ENCODE results near the gene CYP20A1. TPM values are rescaled to one million over a fixed set of nuclear protein-coding genes. Genes with fewer than 3 reads are reported as not detected.
A peak's percentile ranks its signal among the peaks of the same experiment; 100 is the strongest.
"Not testable (repeated sequence)": the region's sequence is repeated elsewhere in the genome, so short reads cannot be mapped to it uniquely, and the experiment has no call there.

The CYP20A1 gene
- total RNA-seq, 1 experiment from 2014 or later, result 26.8 TPM

DNA sequence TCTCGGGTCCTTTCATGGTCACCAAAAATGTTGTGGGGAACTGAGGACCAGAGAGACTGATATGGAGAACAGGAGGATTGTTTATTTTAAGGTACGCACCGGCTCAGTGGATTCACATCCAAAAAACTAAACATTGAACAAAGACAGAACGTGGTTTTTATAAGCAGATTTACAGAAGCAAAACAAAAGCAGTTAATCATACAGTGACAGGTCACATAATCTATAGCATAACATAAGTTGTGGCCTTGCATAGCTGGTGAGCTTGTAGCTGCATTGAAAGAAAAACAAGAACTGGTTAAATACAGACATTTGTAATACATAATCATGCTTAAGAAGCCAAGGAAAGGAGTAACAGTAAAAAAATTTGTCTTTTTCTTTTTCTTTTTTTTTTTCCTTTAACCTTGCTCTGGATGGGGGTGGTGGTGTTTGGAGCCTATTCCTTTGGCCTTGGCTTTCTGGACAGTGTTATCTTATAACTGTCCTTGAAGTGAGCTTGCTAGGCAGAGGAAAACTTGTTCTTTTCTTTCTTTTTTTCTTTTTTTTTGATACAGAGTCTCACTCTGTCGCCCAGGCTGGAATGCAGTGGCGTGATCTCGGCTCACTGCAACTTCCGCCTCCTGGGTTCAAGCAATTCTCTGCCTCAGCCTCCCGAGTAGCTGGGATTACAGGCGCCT lies 14.7 kb downstream of the CYP20A1 start:
- DNase-seq (ENCODE audit: low read depth, low spot score); in situ Hi-C loops (cut with HindIII; ENCODE audit: low pct_unique_long_range_greater_than_20kb, low sequenced_read_pairs): not testable (repeated sequence)

DNA sequence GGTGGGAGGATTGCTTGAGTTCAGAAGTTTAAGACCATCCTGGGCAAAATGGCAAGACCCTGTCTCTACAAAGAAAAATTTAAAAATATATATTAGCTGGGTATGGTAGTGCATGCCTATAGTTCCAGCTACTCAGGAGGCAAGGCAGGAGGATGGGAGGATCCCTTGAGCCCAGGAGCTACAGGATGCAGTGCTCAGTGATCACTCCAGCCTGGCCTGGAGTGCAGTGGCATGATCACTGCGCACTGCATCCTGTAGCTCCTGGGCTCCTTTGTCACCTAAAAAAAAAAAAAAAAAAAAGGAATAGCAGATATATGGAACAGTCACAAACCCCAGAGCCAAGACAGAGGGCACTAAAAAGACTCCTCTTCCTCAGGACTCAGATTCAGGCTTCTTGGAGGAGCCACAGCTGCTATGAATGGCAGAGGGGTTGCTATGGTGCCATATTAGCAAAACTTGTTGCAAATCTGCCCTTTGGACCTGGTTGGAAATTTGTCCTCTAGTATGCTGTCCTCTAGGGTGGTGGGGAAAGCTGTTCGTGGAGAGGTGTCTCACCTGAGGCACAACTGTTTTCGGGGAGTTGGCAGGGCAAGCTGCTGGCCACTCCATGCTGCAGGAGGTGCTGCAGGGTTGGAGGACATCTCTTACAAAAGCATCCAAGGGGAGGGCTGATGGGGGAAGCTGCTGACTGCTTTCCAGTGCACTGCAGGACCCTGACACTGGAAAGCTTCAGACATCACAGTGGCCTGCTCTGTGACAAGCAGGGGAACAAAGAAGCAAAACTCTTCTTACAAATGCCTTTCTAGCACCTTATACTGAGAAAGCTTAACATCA lies 22.7 kb downstream of the CYP20A1 start:
- no peak for DNase-seq (ENCODE audit: low read depth, low spot score)
- in situ Hi-C loops (cut with HindIII; ENCODE audit: low pct_unique_long_range_greater_than_20kb, low sequenced_read_pairs), result no loop called here

DNA sequence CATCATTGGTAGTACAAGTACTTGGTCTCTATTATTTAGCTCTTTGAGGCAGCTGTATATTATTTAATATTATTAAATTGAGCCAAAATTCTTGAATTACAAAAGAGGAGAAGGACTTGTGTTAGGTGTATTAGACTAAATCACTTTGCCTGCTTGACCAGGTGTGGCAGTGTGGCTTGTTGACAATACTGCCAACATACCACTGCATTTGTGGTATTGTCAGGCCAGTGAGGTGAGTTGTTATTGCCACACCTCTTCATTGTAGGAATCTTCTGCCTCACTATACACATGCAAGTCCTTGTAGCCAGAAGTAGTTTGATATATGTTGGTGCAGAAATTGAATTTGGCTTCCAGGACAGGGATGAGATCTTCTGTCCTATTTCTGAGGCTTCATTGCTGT lies 40.5 kb downstream of the CYP20A1 start:
- no peak for DNase-seq (ENCODE audit: low read depth, low spot score)
- in situ Hi-C loops (cut with HindIII; ENCODE audit: low pct_unique_long_range_greater_than_20kb, low sequenced_read_pairs), result no loop called here

GRCh38 chr2:203280428-203281064 lies 41.7 kb downstream of the CYP20A1 start:
- no peak for DNase-seq (ENCODE audit: low read depth, low spot score)
- in situ Hi-C loops (cut with HindIII; ENCODE audit: low pct_unique_long_range_greater_than_20kb, low sequenced_read_pairs), result no loop called here

DNA sequence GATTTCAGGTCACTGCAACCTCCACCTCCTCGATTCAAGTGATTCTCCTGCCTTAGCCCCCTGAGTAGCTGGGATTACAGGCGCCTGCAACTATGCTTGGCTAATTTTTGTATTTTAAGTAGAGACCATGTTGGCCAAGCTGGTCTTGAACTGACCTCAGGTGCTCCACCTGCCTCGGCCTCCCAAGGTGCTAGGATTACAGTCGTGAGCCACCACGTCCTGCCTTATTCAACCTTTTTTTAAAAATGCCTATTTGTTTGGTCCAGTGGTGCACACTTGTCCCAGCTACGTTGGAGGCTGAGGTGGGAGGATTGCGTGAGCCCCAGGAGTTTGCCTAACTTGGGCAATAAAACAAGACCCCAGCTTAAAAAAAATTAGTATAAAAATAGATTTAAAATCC lies 43.3 kb downstream of the CYP20A1 start:
- in situ Hi-C loops (cut with HindIII; ENCODE audit: low pct_unique_long_range_greater_than_20kb, low sequenced_read_pairs), result no loop called here
- no peak for DNase-seq (ENCODE audit: low read depth, low spot score)

DNA sequence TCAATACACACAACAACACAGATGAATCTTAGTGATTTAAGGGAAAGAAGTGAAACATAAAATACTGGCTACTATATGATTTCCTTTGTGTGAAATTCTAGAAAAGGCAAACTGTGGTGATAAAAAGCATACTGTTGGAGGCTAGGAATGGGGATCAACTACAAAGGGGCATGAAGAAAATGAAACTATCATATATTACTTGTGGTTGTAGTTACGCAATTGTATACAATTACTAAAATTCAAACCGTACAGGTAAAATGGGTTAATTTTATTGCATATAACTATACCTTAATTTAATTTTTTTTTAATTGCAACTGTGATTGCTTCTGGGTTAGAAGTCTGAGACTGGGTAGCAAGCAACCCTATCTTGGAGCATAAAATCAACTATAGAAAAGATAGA lies 47.7 kb downstream of the CYP20A1 start:
- no peak for DNase-seq (ENCODE audit: low read depth, low spot score)
- in situ Hi-C loops (cut with HindIII; ENCODE audit: low pct_unique_long_range_greater_than_20kb, low sequenced_read_pairs), result no loop called here

GRCh38 chr2:203301667-203302066 lies 62.8 kb downstream of the CYP20A1 start:
- in situ Hi-C loops (cut with HindIII; ENCODE audit: low pct_unique_long_range_greater_than_20kb, low sequenced_read_pairs), result no loop called here

DNA sequence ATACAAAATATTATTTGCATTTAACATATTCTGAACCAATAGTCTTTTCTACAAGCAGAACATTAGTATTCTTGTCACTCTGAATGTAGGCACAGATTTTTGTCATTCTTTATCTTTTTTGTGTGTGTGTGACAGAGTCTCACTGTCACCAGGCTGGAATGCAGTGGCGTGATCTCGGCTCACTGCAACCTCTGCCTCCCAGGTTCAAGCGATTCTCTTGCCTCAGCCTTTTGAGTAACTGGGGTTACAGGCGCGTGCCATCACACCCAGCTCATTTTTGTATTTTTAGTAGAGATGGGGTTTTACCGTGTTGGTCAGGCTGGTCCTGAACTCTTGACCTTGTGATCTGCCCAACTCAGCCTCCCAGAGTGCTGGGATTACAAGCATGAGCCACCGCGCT lies 63.8 kb downstream of the CYP20A1 start:
- DNase-seq (ENCODE audit: low read depth, low spot score); in situ Hi-C loops (cut with HindIII; ENCODE audit: low pct_unique_long_range_greater_than_20kb, low sequenced_read_pairs): not testable (repeated sequence)

More at GRCh38 chr2:203301667-203302066, 62.8 kb downstream of the CYP20A1 start:
- DNase-seq (ENCODE audit: low read depth, low spot score), result no peak

GRCh38 chr2:203310688-203311436 lies 72.0 kb downstream of the CYP20A1 start:
- in situ Hi-C loops (cut with HindIII; ENCODE audit: low pct_unique_long_range_greater_than_20kb, low sequenced_read_pairs), result no loop called here
- DNase-seq (ENCODE audit: low read depth, low spot score), result no peak

GRCh38 chr2:203326356-203326755 lies 87.5 kb downstream of the CYP20A1 start:
- DNase-seq (ENCODE audit: low read depth, low spot score), result no peak
- in situ Hi-C loops (cut with HindIII; ENCODE audit: low pct_unique_long_range_greater_than_20kb, low sequenced_read_pairs), result no loop called here

DNA sequence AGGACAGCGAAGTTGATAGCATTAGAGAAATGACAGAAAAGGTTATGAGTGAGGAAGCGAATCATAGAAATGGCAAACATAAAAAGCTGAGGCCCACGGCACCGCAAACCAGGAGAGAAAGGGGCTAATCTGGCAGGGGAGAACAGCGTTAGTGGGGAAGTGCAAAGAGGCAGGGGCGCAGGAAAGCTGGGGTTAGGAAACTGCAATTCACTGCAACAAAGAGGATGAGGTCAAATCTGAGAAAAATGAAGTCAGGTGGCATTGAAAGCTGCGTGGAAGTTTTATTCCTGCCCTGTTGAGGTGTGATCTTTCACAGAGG lies 88.7 kb downstream of the CYP20A1 start:
- in situ Hi-C loops (cut with HindIII; ENCODE audit: low pct_unique_long_range_greater_than_20kb, low sequenced_read_pairs), result no loop called here
- DNase-seq (ENCODE audit: low read depth, low spot score), result peak; percentile 7

GRCh38 chr2:203327901-203328759 lies 89.3 kb downstream of the CYP20A1 start, which contains the start of gene ABI2:
TSS of gene ABI2 (plus strand) at chr2:203328394. CDS start at chr2:203328515, 121 bp downstream.
- peak; percentile 83 for DNase-seq (ENCODE audit: low read depth, low spot score)
- in situ Hi-C loops (cut with HindIII; ENCODE audit: low pct_unique_long_range_greater_than_20kb, low sequenced_read_pairs), result no loop called here

DNA sequence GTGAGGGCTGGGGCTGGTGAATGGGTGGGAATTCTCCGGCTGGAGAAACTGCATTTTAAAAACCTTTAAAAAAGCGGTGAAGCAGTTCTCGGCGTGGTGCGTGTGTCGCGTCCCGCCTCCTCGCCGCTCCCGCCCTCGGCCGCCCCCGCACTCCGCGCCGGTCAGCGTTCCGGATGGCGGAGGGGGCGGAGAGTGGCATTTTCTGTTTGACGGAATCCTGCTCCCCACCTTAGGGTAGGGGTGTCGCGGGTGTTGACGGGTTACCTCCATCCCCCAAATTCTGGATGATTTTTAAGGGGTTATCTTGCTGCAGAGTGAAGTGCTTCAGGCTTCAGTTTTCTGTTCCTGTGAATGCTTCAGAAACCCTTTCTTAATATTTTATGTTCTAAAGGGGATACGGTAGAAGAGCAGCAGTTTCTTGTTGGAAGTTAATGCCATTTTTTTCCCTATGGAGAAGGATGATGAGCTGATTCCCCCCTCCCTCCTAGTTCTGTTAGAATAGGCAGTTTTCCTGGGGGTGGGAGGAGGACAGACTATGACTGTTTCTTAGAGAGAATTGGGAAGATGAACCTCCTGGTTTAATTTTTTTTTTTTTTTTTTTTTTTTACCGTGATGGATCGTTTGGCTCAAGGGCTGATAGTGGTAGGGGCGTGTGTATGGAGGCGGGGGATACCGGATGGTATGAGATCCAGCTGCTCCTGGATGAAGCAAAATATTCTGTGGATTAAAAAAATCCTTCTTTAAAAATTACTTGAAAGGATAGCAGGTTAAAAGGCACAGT lies 90.1 kb downstream of the CYP20A1 start:
- in situ Hi-C loops (cut with HindIII; ENCODE audit: low pct_unique_long_range_greater_than_20kb, low sequenced_read_pairs), result no loop called here
- DNase-seq (ENCODE audit: low read depth, low spot score), result peak; percentile 44

DNA sequence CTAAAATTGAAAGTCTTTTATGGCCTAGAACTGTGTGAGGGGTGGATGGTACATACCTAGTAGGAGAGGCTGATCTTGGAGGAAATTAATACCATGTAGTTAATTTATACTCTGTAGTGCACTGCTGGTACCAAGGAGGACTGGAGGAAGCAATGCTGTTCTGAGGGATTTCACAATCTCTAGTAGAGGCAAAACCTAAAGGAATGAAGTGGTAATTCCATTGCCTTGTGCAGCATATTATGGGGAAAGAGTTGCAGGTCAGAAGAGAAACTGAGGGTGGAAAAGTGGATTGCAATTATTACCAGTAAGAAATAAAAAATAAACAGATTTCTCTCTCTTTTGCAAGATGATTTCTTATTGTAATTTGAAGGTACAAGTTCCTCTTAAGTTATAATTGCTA lies 91.6 kb downstream of the CYP20A1 start:
- DNase-seq (ENCODE audit: low read depth, low spot score), result no peak
- in situ Hi-C loops (cut with HindIII; ENCODE audit: low pct_unique_long_range_greater_than_20kb, low sequenced_read_pairs), result no loop called here

GRCh38 chr2:203338322-203338721 lies 99.5 kb downstream of the CYP20A1 start:
- DNase-seq (ENCODE audit: low read depth, low spot score), result no peak
- in situ Hi-C loops (cut with HindIII; ENCODE audit: low pct_unique_long_range_greater_than_20kb, low sequenced_read_pairs), result no loop called here

DNA sequence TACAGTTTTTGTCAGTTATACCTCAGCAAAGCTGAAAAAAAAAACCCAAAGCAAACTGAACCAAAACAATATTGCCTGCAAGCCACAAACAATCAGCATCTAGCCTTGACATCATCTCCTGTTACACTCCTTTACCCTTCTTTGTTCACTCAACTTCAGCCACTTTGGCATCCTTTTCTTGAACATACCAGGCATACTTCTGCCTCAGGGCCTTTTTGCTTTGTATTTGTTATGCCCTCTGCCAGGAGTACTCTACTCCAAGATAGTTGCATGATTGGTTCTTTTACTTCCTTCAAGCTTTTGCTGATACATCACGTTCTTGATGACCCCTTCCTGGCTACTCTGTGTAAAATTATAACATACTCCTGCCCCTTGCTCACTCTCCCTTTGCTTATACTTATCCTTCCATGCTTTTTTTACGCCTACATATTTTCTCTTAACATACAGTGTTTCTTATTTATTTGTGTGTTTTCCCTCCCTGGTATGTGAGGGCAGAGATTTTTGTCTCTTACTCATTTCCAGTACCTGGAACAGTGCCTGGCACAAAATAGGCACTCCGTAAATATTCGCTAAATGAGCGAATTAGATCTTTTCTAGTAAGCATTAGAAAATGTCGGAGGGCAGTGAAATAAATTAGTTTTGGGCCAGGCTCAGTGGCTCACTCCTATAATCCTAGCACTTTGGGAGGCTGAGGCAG lies 102.1 kb downstream of the CYP20A1 start:
- DNase-seq (ENCODE audit: low read depth, low spot score), result peak; percentile 27
- in situ Hi-C loops (cut with HindIII; ENCODE audit: low pct_unique_long_range_greater_than_20kb, low sequenced_read_pairs), result no loop called here

All from SK-MEL-5 (cell line).